ENCODE data around the gene ARHGDIB.

DNA sequence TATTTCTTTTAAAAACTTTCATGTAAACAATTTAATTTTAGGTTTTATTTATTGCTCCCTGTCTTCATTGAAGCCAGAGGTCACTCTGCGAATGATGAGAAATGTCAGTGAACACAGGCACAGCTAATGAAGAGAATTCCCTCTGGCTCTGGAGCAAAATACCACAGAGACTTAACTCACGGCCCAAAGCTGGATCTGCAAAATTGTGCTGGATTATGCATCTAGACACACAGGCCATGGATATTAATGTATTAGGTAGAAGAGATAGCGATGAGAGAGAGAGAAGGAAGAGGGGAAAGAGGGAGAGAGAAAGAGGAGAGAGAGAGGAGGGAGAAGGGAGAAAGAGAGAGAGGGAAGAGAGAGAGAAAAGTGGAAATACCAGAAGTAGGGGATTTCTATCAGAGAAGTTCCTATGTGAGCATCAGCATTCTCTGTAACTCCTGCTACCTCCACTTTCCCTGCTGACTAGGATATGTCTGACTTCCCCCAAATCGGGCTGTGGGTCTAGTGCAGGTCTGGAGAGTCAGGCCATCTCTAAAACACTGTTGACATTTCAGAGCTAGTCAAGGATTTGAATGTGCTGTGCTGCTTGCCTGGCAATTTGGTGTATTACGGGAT is 3.7 kb downstream of the ARHGDIB start:
- TF ChIP-seq CTCF (IDR thresholded peaks at IDR 0.05; ENCODE audit: insufficient read depth, low read depth, low read length) (no peak), EZH2 (IDR thresholded peaks at IDR 0.05; ENCODE audit: insufficient read depth, low read length) (no peak)

Measured in astrocyte (in vitro differentiated cells and primary cell).